H1 (cell line): Measurements from ENCODE around the gene PEX5L. TPM values are rescaled to one million over a fixed set of nuclear protein-coding genes. Genes with fewer than 3 reads are reported as not detected.

Experiments used
- CTCF ChIA-PET: fragments of 300-600 bp; sonication (Branson Sonifier 250); formaldehyde crosslinking; loops from one replicate; lab custom pipeline; 2021; ENCODE audit not compliant: partially characterized antibody; lab: Charles Lee
- POLR2A ChIA-PET: fragments of 300-600 bp; sonication (Branson Sonifier 250); formaldehyde crosslinking; loops from one replicate; lab custom pipeline; 2021; ENCODE audit warnings: inconsistent platforms; ENCODE audit not compliant: partially characterized antibody; lab: Charles Lee
- DNase-seq, 2 experiments: peaks; one replicate each; pipeline versions ENCODE4 v3.0.0 to v3.0.0-alpha.2; 2010 to 2022; ENCODE audit warnings: low spot score in 2 of 2, low read depth in 1 of 2, mixed read lengths in 1 of 2
- FAIRE-seq: peaks from 2 replicates; lab custom pipeline; 2011; peaks lifted over from hg19 to GRCh38; lab: Jason Lieb, UNC
- H2AFZ ChIP-seq: 2 replicates; pipeline ENCODE4 v1.8.1; 2012; ENCODE audit warnings: low read length, inconsistent platforms
- H2AK5ac ChIP-seq: 2 replicates; pipeline ENCODE4 v1.6.1; 2013; ENCODE audit warnings: low read depth, low read length
- H2BK120ac ChIP-seq: replicated peaks from 2 replicates; pipeline ENCODE3; 2013; ENCODE audit warnings: low read depth, low read length, inconsistent platforms
- H2BK12ac ChIP-seq: 2 replicates; pipeline ENCODE4 v1.6.1; 2013; ENCODE audit warnings: low read depth, low read length
- H2BK15ac ChIP-seq: 2 replicates; pipeline ENCODE4 v1.6.1; 2013; ENCODE audit warnings: low read length
- H2BK20ac ChIP-seq: 2 replicates; pipeline ENCODE4 v1.6.1; 2013; ENCODE audit warnings: low read length
- H2BK5ac ChIP-seq: 2 replicates; pipeline ENCODE4 v1.6.1; 2013; ENCODE audit warnings: low read depth, low read length
- H3K14ac ChIP-seq: 2 replicates; pipeline ENCODE4 v1.6.1; 2013; ENCODE audit warnings: inconsistent platforms; ENCODE audit not compliant: insufficient read length
- H3K18ac ChIP-seq: 2 replicates; pipeline ENCODE4 v1.6.1; 2013; ENCODE audit warnings: low read length; ENCODE audit errors: extremely low read depth
- H3K23ac ChIP-seq: 2 replicates; pipeline ENCODE4 v1.6.1; 2013; ENCODE audit warnings: inconsistent platforms; ENCODE audit not compliant: insufficient read length
- H3K23me2 ChIP-seq: 2 replicates; pipeline ENCODE4 v1.6.1; 2013; ENCODE audit warnings: low read depth, low read length
- H3K27ac ChIP-seq: 2 replicates; pipeline ENCODE4 v1.6.1; 2011; ENCODE audit warnings: low read depth, low read length, inconsistent platforms
- H3K27me3 ChIP-seq, 4 experiments: replicated peaks in 1 of 4; 1 replicate in 1 of 4; 2 replicates in 3 of 4; pipeline versions ENCODE4 v1.6.1 to v1.8.1; 2011 to 2013; ENCODE audit warnings: low read length in 3 of 4, mild to moderate bottlenecking in 3 of 4, inconsistent platforms in 2 of 4, mixed read lengths in 2 of 4, moderate library complexity in 1 of 4; ENCODE audit not compliant: control insufficient read depth in 3 of 4, insufficient read depth in 3 of 4; ENCODE audit errors: extremely low read depth in 1 of 4
- H3K36me3 ChIP-seq, 4 experiments: 2 replicates each; pipeline versions ENCODE4 v1.6.1 to v1.8.1; 2011 to 2013; ENCODE audit warnings: mild to moderate bottlenecking in 4 of 4, low read length in 3 of 4, moderate library complexity in 2 of 4, control low read depth in 1 of 4, inconsistent platforms in 1 of 4; ENCODE audit not compliant: insufficient read depth in 4 of 4, control insufficient read depth in 2 of 4
- H3K4ac ChIP-seq: replicated peaks from 2 replicates; pipeline ENCODE3; 2013; ENCODE audit warnings: low read length, low read depth, mixed read lengths, inconsistent platforms; ENCODE audit not compliant: insufficient read length
- H3K4me1 ChIP-seq, 4 experiments: replicated peaks in 1 of 4; 1 replicate in 1 of 4; 2 replicates in 3 of 4; pipeline versions ENCODE4 v1.6.1 to v1.8.1; 2011 to 2013; ENCODE audit warnings: low read length in 3 of 4, inconsistent platforms in 2 of 4, mixed read lengths in 1 of 4; ENCODE audit not compliant: insufficient read depth in 4 of 4, control insufficient read depth in 3 of 4
- H3K4me2 ChIP-seq, 2 experiments: 2 replicates each; pipeline versions ENCODE4 v1.6.1 to v1.8.1; 2011 to 2013; ENCODE audit warnings: low read depth in 2 of 2, low read length in 2 of 2, control low read depth in 1 of 2, inconsistent platforms in 1 of 2, mild to moderate bottlenecking in 1 of 2; ENCODE audit not compliant: insufficient read depth in 1 of 2
- H3K4me3 ChIP-seq, 4 experiments: fragments of 200-600, 300-600 bp in 1 of 4; sonication (generic), shearing (Covaris generic), sonication (Bioruptor Twin) in 1 of 4; 2 replicates each; pipeline versions ENCODE4 v1.5.1 to v1.8.1; 2011 to 2016; ENCODE audit warnings: low read length in 4 of 4, low read depth in 3 of 4, control low read depth in 2 of 4, inconsistent platforms in 2 of 4, mild to moderate bottlenecking in 2 of 4, mixed read lengths in 1 of 4, moderate library complexity in 1 of 4; ENCODE audit not compliant: insufficient read depth in 2 of 4; ENCODE audit errors: extremely low read depth in 1 of 4
- H3K56ac ChIP-seq: replicated peaks from 2 replicates; pipeline ENCODE3; 2013; ENCODE audit warnings: low read depth, mild to moderate bottlenecking, mixed read lengths, low read length, inconsistent platforms; ENCODE audit not compliant: insufficient read length
- H3K79me1 ChIP-seq: 2 replicates; pipeline ENCODE4 v1.6.1; 2013; ENCODE audit warnings: low read depth, low read length, control low read depth
- H3K79me2 ChIP-seq, 2 experiments: 2 replicates each; pipeline versions ENCODE4 v1.6.1 to v1.8.1; 2012 to 2013; ENCODE audit warnings: low read length in 2 of 2, mild to moderate bottlenecking in 2 of 2, inconsistent platforms in 1 of 2; ENCODE audit not compliant: insufficient read depth in 2 of 2, control insufficient read depth in 1 of 2
- H3K9ac ChIP-seq, 4 experiments: replicated peaks in 1 of 4; 1 replicate in 1 of 4; 2 replicates in 3 of 4; pipeline versions ENCODE4 v1.6.1 to v1.8.1; 2011 to 2013; ENCODE audit warnings: low read depth in 3 of 4, low read length in 3 of 4, control low read depth in 2 of 4, mild to moderate bottlenecking in 2 of 4, moderate library complexity in 2 of 4, inconsistent platforms in 1 of 4; ENCODE audit errors: extremely low read depth in 1 of 4
- H3K9me3 ChIP-seq, 2 experiments: 2 replicates each; pipeline versions ENCODE4 v1.6.1 to v1.8.1; 2012 to 2013; ENCODE audit warnings: mild to moderate bottlenecking in 2 of 2, moderate library complexity in 2 of 2, control low read depth in 1 of 2, inconsistent platforms in 1 of 2, low read depth in 1 of 2, low read length in 1 of 2, mixed read lengths in 1 of 2; ENCODE audit not compliant: insufficient read depth in 2 of 2
- H4K20me1 ChIP-seq, 2 experiments: replicated peaks in 1 of 2; 2 replicates each; pipeline versions ENCODE3 to v1.8.1; 2011 to 2013; ENCODE audit warnings: inconsistent platforms in 2 of 2, low read length in 2 of 2, mild to moderate bottlenecking in 1 of 2; ENCODE audit not compliant: insufficient read depth in 2 of 2, control insufficient read depth in 1 of 2
- H4K5ac ChIP-seq: 2 replicates; pipeline ENCODE4 v1.6.1; 2013; ENCODE audit warnings: low read length, low read depth, mixed read lengths, inconsistent platforms; ENCODE audit not compliant: insufficient read length
- H4K8ac ChIP-seq: 2 replicates; pipeline ENCODE4 v1.8.0; 2013; ENCODE audit warnings: mild to moderate bottlenecking, moderate library complexity, low read length, inconsistent platforms; ENCODE audit not compliant: insufficient read depth; ENCODE audit errors: extremely low read depth
- H4K91ac ChIP-seq: replicated peaks from 2 replicates; pipeline ENCODE3; 2013; ENCODE audit warnings: low read length, mixed read lengths, inconsistent platforms; ENCODE audit not compliant: insufficient read length
- BCL11A ChIP-seq, 2 experiments: IDR thresholded peaks; one replicate each; pipeline ENCODE4 v1.6.1; 2011; ENCODE audit warnings: low read depth in 2 of 2, low read length in 2 of 2, mild to moderate bottlenecking in 2 of 2
- CBX8 ChIP-seq: fragments of 300-800, 300-1000 bp; sonication (generic); IDR thresholded peaks from 2 replicates; pipeline ENCODE4 v1.7.1; 2016; ENCODE audit warnings: low read depth, low read length, borderline replicate concordance
- CTBP2 ChIP-seq: IDR thresholded peaks from 2 replicates; pipeline ENCODE4 v1.7.0; 2011; ENCODE audit warnings: borderline replicate concordance, mild to moderate bottlenecking, moderate library complexity, mixed read lengths, low read length; ENCODE audit not compliant: insufficient read depth, insufficient read length
- EGR1 ChIP-seq: IDR thresholded peaks from 2 replicates; pipeline ENCODE4 v1.6.1; 2011; ENCODE audit warnings: low read depth, low read length, borderline replicate concordance
- GTF2F1 ChIP-seq: IDR thresholded peaks from 2 replicates; pipeline ENCODE4 v1.6.1; 2012; ENCODE audit warnings: low read depth, low read length, improper control_type of control experiment, borderline replicate concordance
- JUN ChIP-seq: IDR thresholded peaks from 2 replicates; pipeline ENCODE4 v1.6.1; 2011; ENCODE audit warnings: low read depth, mild to moderate bottlenecking, improper control_type of control experiment, low read length
- MAX ChIP-seq: IDR thresholded peaks from 2 replicates; pipeline ENCODE4 v1.6.1; 2012; ENCODE audit warnings: inconsistent platforms
- RNF2 ChIP-seq: fragments of 200-900, 300-1000 bp; sonication (generic); IDR thresholded peaks from 2 replicates; pipeline ENCODE4 v1.7.1; 2016; ENCODE audit warnings: borderline replicate concordance, low read depth, mild to moderate bottlenecking, antibody characterized with exemption, low read length; ENCODE audit not compliant: poor library complexity, severe bottlenecking; ENCODE audit errors: missing control alignments
- SP2 ChIP-seq: IDR thresholded peaks from 2 replicates; pipeline ENCODE4 v1.6.1; 2012; ENCODE audit warnings: mild to moderate bottlenecking, low read length, inconsistent platforms
- SRF ChIP-seq: IDR thresholded peaks from 2 replicates; pipeline ENCODE4 v1.6.1; 2011; ENCODE audit warnings: mild to moderate bottlenecking, low read depth, low read length, moderate library complexity
- SUZ12 ChIP-seq: fragments of 200-600 bp; sonication (generic); IDR thresholded peaks from 2 replicates; pipeline ENCODE4 v1.6.1; 2012; ENCODE audit warnings: mild to moderate bottlenecking, inconsistent platforms, low read length, moderate library complexity, mixed read lengths
- TAF1 ChIP-seq: IDR thresholded peaks from 2 replicates; pipeline ENCODE4 v1.6.1; 2011; ENCODE audit warnings: mild to moderate bottlenecking, low read depth, low read length
- TEAD4 ChIP-seq: IDR thresholded peaks from 2 replicates; pipeline ENCODE4 v1.6.1; 2012; ENCODE audit warnings: low read depth, low read length, inconsistent platforms, mixed read lengths
- YY1 ChIP-seq: IDR thresholded peaks from 2 replicates; pipeline ENCODE4 v1.6.1; 2011; ENCODE audit warnings: low read depth, mild to moderate bottlenecking, low read length
- polyA plus RNA-seq, 7 experiments: library from polyadenylated mRNA; depleted of rRNA in 3 of 7; stranded (reverse) in 5 of 7; unstranded in 2 of 7; fragments of >200 nt in 5 of 7; fragments of 200-250 nt in 2 of 7; gene quantifications; 1 replicate in 5 of 7; 2 replicates in 1 of 7; 4 replicates in 1 of 7; pipeline versions ENCODE4 v1.2.1 to v1.2.3, GENCODE V29; 2011 to 2013; ENCODE audit warnings: missing spikeins in 2 of 7, mixed read lengths in 2 of 7
- total RNA-seq: library from RNA; stranded (reverse); fragmentation: NEBNext Ultra II Directional; extraction: Animal tissue kit (Norgen Biotek cat#: 25700); gene quantifications from 2 replicates; pipeline ENCODE4 v1.2.1, GENCODE V29; 2021

PEX5L gene
- total and polyA plus RNA-seq, 2 of the 8 experiments (the other 6 are each of a cell fraction or from before 2014, with no cell fraction given): 0.80 to 4.2 TPM

- H3K56ac ChIP-seq: no peak overlapping the region
- CTCF ChIA-PET: no interaction called here
- H2BK20ac ChIP-seq: peak overlapping the region; percentile 83; the same call in 1 of the 2 replicates
- no peak overlapping the region for H3K23ac ChIP-seq
- H3K79me2 ChIP-seq: no peaks in the 10 kb centered on the region
- H4K5ac ChIP-seq: no peak overlapping the region
- H3K79me1 ChIP-seq: no peaks in the 10 kb centered on the region
- no peak overlapping the region for H3K14ac ChIP-seq
- H3K4ac ChIP-seq: no peak overlapping the region
- no peak for FAIRE-seq
- no peaks in the 10 kb centered on the region for H3K27me3 ChIP-seq
- H4K20me1 ChIP-seq: no peaks in the 10 kb centered on the region
- H2BK15ac ChIP-seq: no peak overlapping the region; the same call in 1 of the 2 replicates
- H2BK5ac ChIP-seq: peak overlapping the region; percentile 62; the same call in 1 of the 2 replicates
- H3K18ac ChIP-seq: peak overlapping the region; percentile 17; the same call in 1 of the 2 replicates
- H3K9me3 ChIP-seq: no peaks in the 10 kb centered on the region
- H4K8ac ChIP-seq: no peak overlapping the region
- H3K4me2 ChIP-seq: no peak overlapping the region
- peak overlapping the region; percentile 86; the same call in 1 of the 2 replicates for H2BK12ac ChIP-seq
- no peak overlapping the region for H3K4me3 ChIP-seq
- no peak overlapping the region for H2AFZ ChIP-seq
- peak overlapping the region; percentile 69 for H4K91ac ChIP-seq
- H3K36me3 ChIP-seq: no peaks in the 10 kb centered on the region
- H3K9ac ChIP-seq: no peak overlapping the region; a peak in 1 of 7 replicates
- no peaks in the 10 kb centered on the region for H3K23me2 ChIP-seq
- no peak overlapping the region for H3K27ac ChIP-seq
- H2AK5ac ChIP-seq: peak overlapping the region; percentile 58; the same call in 1 of the 2 replicates
- peak overlapping the region; percentile 57 for H2BK120ac ChIP-seq
- no peak for DNase-seq
- H3K4me1 ChIP-seq: peaks cover 2 to 6% (median 5%) of the 10 kb centered on the region in 4 experiments
- POLR2A ChIA-PET: no interaction called here
- no peak for TF ChIP-seq MAX
- TF ChIP-seq JUN: no peak
- TF ChIP-seq TEAD4: no peak
- no peak for TF ChIP-seq RNF2
- no peak for TF ChIP-seq EGR1
- TF ChIP-seq BCL11A (IDR thresholded peaks at IDR 0.05; ENCODE audit: low read depth in 2 of 2, low read length in 2 of 2): no peak
- TF ChIP-seq CTBP2: no peak
- no peak for TF ChIP-seq SP2
- no peak for TF ChIP-seq YY1
- TF ChIP-seq CBX8: no peak
- no peak for TF ChIP-seq SRF
- no peak for TF ChIP-seq GTF2F1
- no peak for TF ChIP-seq SUZ12
- TF ChIP-seq TAF1: no peak
Measured at GRCh38 chr3:180073561-180073960, 36.8 kb upstream of the PEX5L start.
